ENCODE results near the gene MAP2K5. TPM values are rescaled to one million over a fixed set of nuclear protein-coding genes. Genes with fewer than 3 reads are reported as not detected.

Gene MAP2K5
- polyA plus RNA-seq, 1 donor from 2014 or later: 12.1 TPM

GRCh38 chr15:67808821-67809220, 266.3 kb downstream of the MAP2K5 start:
- Histone ChIP-seq H3K9me2 (ENCODE audit: insufficient read depth, low read length) (no peaks in the 10 kb centered on the region), H3K9ac (ENCODE audit: low read length) (no peak overlapping the region)

GRCh38 chr15:67809441-67809840, 266.9 kb downstream of the MAP2K5 start:
- Histone ChIP-seq H3K79me2 (replicated peaks; ENCODE audit: insufficient read depth, low read length) (no peaks in the 10 kb centered on the region), H3K4me2 (ENCODE audit: low read length) (no peak overlapping the region), H2AFZ (ENCODE audit: low read depth, low read length) (no peak overlapping the region), H3K27me3 (ENCODE audit: insufficient read depth, low read depth, low read length) (no peaks in the 10 kb centered on the region), H3K4me3 (ENCODE audit: low read length) (no peak overlapping the region), H3K9ac (ENCODE audit: low read length) (no peak overlapping the region), H4K20me1 (ENCODE audit: insufficient read depth) (no peaks in the 10 kb centered on the region), H3K9me3 (ENCODE audit: low read length) (no peaks in the 10 kb centered on the region), H3K9me2 (ENCODE audit: insufficient read depth, low read length) (no peaks in the 10 kb centered on the region), H3F3A (ENCODE audit: insufficient read depth, low read length, poor library complexity, severe bottlenecking) (no peaks in the 10 kb centered on the region), H3K36me3 (ENCODE audit: insufficient read depth, low read length) (no peaks in the 10 kb centered on the region), H3K27ac (ENCODE audit: low read length) (no peak overlapping the region)
- no peak for TF ChIP-seq MXI1 (conservative IDR thresholded peaks at IDR 0.05; ENCODE audit: poor library complexity, severe bottlenecking)

More at GRCh38 chr15:67808821-67809220, 266.3 kb downstream of the MAP2K5 start:
- no peaks in the 10 kb centered on the region for H3K79me2 ChIP-seq (replicated peaks; ENCODE audit: insufficient read depth, low read length)
- no peak overlapping the region for H3K27ac ChIP-seq (ENCODE audit: low read length)
- H3K4me3 ChIP-seq (ENCODE audit: low read length): no peak overlapping the region
- H3K27me3 ChIP-seq (ENCODE audit: insufficient read depth, low read depth, low read length): no peaks in the 10 kb centered on the region
- no peak overlapping the region for H2AFZ ChIP-seq (ENCODE audit: low read depth, low read length)
- no peak overlapping the region for H3K4me2 ChIP-seq (ENCODE audit: low read length)
- H3K9me3 ChIP-seq (ENCODE audit: low read length): no peaks in the 10 kb centered on the region
- TF ChIP-seq SMC3 (conservative IDR thresholded peaks at IDR 0.05; ENCODE audit: poor library complexity): no peak
- no peak for TF ChIP-seq EZH2 (IDR thresholded peaks at IDR 0.05; ENCODE audit: borderline replicate concordance, insufficient read depth, low read length, poor library complexity, severe bottlenecking)
- TF ChIP-seq POLR2AphosphoS5 (IDR thresholded peaks at IDR 0.05): no peak
- TF ChIP-seq MXI1 (conservative IDR thresholded peaks at IDR 0.05; ENCODE audit: poor library complexity, severe bottlenecking): no peak
- TF ChIP-seq EP300 (conservative IDR thresholded peaks at IDR 0.05; ENCODE audit: poor library complexity, severe bottlenecking): no peak
- TF ChIP-seq CTCF (IDR thresholded peaks at IDR 0.05; ENCODE audit: poor library complexity, severe bottlenecking): no peak
- TF ChIP-seq RAD21 (conservative IDR thresholded peaks at IDR 0.05): no peak
- no peak for TF ChIP-seq REST (IDR thresholded peaks at IDR 0.05; ENCODE audit: borderline replicate concordance)
- no peak for TF ChIP-seq TAF1 (IDR thresholded peaks at IDR 0.05; ENCODE audit: low read depth)
- H4K20me1 ChIP-seq (ENCODE audit: insufficient read depth): no peaks in the 10 kb centered on the region
- no peaks in the 10 kb centered on the region for H3K36me3 ChIP-seq (ENCODE audit: insufficient read depth, low read length)
- H3F3A ChIP-seq (ENCODE audit: insufficient read depth, low read length, poor library complexity, severe bottlenecking): no peaks in the 10 kb centered on the region

GRCh38 chr15:67809866-67810265, 267.4 kb downstream of the MAP2K5 start:
- no peak for TF ChIP-seq TAF1 (IDR thresholded peaks at IDR 0.05; ENCODE audit: low read depth)
- no peak for TF ChIP-seq POLR2AphosphoS5 (IDR thresholded peaks at IDR 0.05)
- TF ChIP-seq EP300 (conservative IDR thresholded peaks at IDR 0.05; ENCODE audit: poor library complexity, severe bottlenecking): no peak
- no peak for TF ChIP-seq MXI1 (conservative IDR thresholded peaks at IDR 0.05; ENCODE audit: poor library complexity, severe bottlenecking)
- no peak for TF ChIP-seq CTCF (IDR thresholded peaks at IDR 0.05; ENCODE audit: poor library complexity, severe bottlenecking)
- TF ChIP-seq EZH2 (IDR thresholded peaks at IDR 0.05; ENCODE audit: borderline replicate concordance, insufficient read depth, low read length, poor library complexity, severe bottlenecking): no peak
- no peak for TF ChIP-seq REST (IDR thresholded peaks at IDR 0.05; ENCODE audit: borderline replicate concordance)
- no peak for TF ChIP-seq RAD21 (conservative IDR thresholded peaks at IDR 0.05)
- TF ChIP-seq SMC3 (conservative IDR thresholded peaks at IDR 0.05; ENCODE audit: poor library complexity): no peak
- Histone ChIP-seq H3K9me3 (ENCODE audit: low read length) (no peaks in the 10 kb centered on the region), H3K36me3 (ENCODE audit: insufficient read depth, low read length) (no peaks in the 10 kb centered on the region), H4K20me1 (ENCODE audit: insufficient read depth) (no peaks in the 10 kb centered on the region), H3K27me3 (ENCODE audit: insufficient read depth, low read depth, low read length) (no peaks in the 10 kb centered on the region), H3K27ac (ENCODE audit: low read length) (no peak overlapping the region), H3K9ac (ENCODE audit: low read length) (no peak overlapping the region), H2AFZ (ENCODE audit: low read depth, low read length) (no peak overlapping the region), H3K4me3 (ENCODE audit: low read length) (no peak overlapping the region), H3F3A (ENCODE audit: insufficient read depth, low read length, poor library complexity, severe bottlenecking) (no peaks in the 10 kb centered on the region), H3K9me2 (ENCODE audit: insufficient read depth, low read length) (no peaks in the 10 kb centered on the region), H3K4me2 (ENCODE audit: low read length) (no peak overlapping the region), H3K79me2 (replicated peaks; ENCODE audit: insufficient read depth, low read length) (no peaks in the 10 kb centered on the region)
